ENCODE data around the gene JMJD1C.
A peak's percentile ranks its signal among the peaks of the same experiment; 100 is the strongest.
"Not testable (repeated sequence)": the region's sequence is repeated elsewhere in the genome, so short reads cannot be mapped to it uniquely, and the experiment has no call there.

The JMJD1C gene

GRCh38 chr10:63465293-63466143 is at the start of gene JMJD1C:
Gene JMJD1C, minus strand, starts transcription at chr10:63465977. Its CDS starts 315 bp downstream, at chr10:63465662.
- peak; percentile 79 for DNase-seq

- no peak for DNase-seq
Measured at GRCh38 chr10:63515002-63515763, 49.4 kb upstream of the JMJD1C start.

GRCh38 chr10:63506554-63506953 is 40.8 kb upstream of the JMJD1C start:
- no peak for DNase-seq

- DNase-seq = no peak
Measured at GRCh38 chr10:63505562-63505961, 39.8 kb upstream of the JMJD1C start.

- DNase-seq = no peak
Measured at GRCh38 chr10:63504145-63504881, 38.5 kb upstream of the JMJD1C start.

GRCh38 chr10:63503395-63503794 is 37.6 kb upstream of the JMJD1C start:
- no peak for DNase-seq

GRCh38 chr10:63502832-63503231 is 37.1 kb upstream of the JMJD1C start:
- no peak for DNase-seq

- no peak for DNase-seq
Measured at GRCh38 chr10:63501954-63502353, 36.2 kb upstream of the JMJD1C start.

- DNase-seq = not testable (repeated sequence)
Measured at GRCh38 chr10:63500551-63500950, 34.8 kb upstream of the JMJD1C start.

GRCh38 chr10:63498665-63499064 is 32.9 kb upstream of the JMJD1C start:
- DNase-seq = no peak

- no peak for DNase-seq
Measured at GRCh38 chr10:63497321-63497720, 31.5 kb upstream of the JMJD1C start.

GRCh38 chr10:63496561-63496960 is 30.8 kb upstream of the JMJD1C start:
- no peak for DNase-seq

GRCh38 chr10:63494951-63495350 is 29.2 kb upstream of the JMJD1C start:
- DNase-seq = no peak

- no peak for DNase-seq
Measured at GRCh38 chr10:63493004-63493403, 27.2 kb upstream of the JMJD1C start.

- DNase-seq = not testable (repeated sequence)
Measured at GRCh38 chr10:63492317-63492690, 26.5 kb upstream of the JMJD1C start.

- DNase-seq = no peak
Measured at GRCh38 chr10:63491588-63492316, 26.0 kb upstream of the JMJD1C start.

GRCh38 chr10:63489838-63490237 is 24.1 kb upstream of the JMJD1C start:
- DNase-seq = no peak

- DNase-seq = no peak
Measured at GRCh38 chr10:63487990-63488389, 22.2 kb upstream of the JMJD1C start.

GRCh38 chr10:63483983-63484382 is 18.2 kb upstream of the JMJD1C start:
- DNase-seq = no peak

- no peak for DNase-seq
Measured at GRCh38 chr10:63481815-63482421, 16.1 kb upstream of the JMJD1C start.

GRCh38 chr10:63480237-63480636 is 14.5 kb upstream of the JMJD1C start:
- DNase-seq = no peak

GRCh38 chr10:63478564-63478963 is 12.8 kb upstream of the JMJD1C start:
- no peak for DNase-seq

Data from NCI-H146 (cell line).